ENCODE results near the gene PHETA1.

PHETA1 gene

DNA sequence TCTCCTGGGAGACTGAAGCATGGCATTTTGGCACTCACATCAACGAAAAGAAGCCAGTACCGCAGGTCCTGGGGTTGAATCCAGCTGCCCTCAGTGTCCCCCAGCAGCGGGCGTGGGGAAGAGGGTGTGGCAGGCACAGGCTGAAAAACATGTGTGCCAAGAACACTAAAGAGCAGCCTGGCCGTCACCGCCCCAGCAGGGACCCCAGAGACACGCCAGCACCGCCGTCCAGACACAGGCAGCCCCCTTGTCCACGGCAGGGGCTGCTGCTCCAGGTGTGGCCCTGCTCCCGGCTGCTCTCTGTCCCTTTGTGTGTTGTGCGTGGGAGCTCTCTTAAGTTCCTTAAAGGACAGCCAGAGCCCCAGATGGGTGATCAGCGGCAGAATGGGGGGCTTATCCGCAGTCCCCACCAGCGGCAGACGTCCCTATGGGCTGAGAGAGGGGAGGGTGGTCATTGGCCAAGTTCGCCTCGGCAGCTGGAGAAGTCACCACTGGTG is 556 bp downstream of the PHETA1 start:
- DNase-seq, result no peak

DNA sequence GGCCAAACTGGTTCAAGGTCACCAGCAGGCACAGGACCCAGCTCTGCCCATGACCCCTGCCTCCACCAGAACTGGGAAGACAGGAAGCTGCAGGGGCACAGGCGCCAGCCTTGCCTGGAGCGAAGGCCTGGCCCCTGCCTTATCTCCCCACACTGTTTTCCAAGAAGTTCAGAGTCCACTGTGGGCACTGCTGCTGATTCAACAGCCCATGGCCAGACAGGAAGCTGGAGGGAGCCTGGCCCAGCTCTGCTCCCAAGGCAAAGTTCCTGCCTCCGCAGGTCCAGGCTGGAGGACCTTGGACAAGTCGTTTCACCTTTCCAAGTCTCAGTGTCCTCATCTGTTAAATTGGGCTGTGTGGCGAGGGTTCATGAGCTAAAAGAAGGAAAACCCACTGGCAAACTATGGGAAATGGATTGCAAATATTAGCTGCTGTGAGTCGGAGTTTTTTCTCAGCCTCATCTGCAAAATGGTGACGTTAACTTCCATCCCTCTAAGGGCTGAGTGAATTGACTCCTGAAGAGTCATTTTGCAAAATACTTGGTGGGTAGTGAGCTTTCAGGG is 1.2 kb downstream of the PHETA1 start:
- DNase-seq, result no peak

DNA sequence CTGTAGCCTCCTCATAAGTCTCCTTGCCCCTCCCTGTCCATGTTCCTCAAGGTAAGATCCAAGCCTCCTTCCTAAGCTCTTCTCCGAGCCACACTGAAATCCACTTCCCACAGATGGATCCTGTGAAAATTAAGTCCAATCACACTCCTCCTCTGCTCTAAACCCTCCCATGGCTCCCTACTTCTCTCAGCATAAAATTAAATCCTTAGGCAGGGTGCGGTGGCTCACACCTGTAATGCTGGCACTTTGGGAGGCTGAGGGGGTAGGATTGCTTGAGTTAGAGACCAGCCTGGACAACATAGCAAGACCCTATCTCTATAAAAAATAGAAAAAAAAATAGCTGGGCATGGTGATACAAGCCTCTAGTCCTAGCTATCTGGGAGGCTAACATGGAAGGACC is 2.3 kb downstream of the PHETA1 start:
- no peak for DNase-seq

DNA sequence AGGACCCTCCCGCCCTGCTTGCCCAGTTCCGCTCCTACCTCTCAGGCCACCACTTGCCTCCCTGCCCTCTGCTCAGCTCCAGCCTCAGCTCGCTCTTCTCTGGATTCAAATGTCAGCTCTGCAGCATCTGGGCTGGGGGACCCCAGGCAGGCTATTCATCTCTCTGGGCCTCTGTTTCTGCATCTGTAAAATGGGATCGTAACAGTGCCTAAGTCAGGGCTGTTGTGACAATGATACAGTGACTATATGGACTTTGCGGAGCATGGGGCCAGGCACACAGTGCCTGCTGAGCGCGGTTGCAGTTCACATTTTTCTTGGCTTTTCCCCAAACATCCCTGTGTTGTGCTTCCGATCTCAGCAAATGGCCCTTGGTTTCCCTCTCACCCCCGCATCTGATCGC is 2.8 kb downstream of the PHETA1 start:
- DNase-seq, result no peak

DNA sequence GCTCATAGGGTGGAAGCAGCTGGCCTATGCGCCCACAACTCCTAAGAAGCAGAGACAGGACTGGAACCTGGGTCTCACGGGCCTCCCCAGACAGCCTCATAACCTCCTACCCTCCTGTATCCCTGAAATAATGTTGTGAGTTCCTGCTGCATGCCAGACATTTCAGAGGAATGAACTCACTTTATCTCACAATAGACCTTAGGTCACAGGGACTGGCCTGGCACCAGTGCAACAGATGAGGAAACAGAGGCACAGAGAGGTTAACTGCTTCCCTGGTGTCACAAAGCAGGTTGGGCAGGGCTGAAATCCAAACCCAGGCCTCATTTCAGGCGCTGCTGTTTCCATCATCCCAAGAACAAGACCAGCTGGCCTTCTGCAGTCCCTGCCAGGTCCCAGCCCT is 5.3 kb downstream of the PHETA1 start:
- DNase-seq, result no peak

DNA sequence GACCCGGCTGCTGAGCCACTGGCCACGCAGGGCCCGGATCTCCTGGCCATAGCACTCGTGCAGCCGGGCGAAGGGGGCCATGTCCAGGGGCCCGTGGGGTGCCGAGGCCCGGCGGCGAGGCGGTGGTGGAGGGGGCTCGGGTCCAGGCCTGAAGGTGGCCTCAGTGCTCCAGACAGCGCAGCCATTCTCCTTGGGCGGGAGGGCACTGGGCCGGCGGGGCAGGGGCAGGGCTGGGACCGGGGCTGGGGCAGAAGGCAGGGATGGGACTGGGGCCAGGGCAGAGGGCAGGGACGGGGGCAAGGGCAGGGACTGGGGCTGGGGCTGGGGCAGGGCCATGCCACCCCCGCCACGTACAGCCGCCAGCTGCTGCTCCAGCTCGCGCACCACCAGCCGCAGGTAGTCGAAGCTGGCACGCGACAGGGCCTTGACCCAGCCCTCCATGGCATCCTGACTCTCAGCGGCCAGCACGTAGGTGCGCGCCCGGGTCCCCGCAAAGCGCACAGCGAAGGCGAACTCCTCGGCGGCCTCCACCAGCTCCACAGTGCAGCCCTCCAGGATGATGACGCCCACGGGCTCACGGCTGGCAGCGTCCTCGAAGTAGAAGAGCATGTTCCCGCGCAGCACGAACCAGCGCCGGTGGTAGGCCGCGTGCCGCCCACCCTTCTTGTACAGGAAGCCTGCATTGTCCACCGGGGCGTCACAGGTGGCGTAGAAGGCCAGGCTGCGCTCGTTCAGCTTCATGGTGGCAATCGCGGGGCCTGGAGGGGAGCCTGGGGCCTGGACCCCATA is 6.0 kb downstream of the PHETA1 start:
- DNase-seq, result no peak

DNA sequence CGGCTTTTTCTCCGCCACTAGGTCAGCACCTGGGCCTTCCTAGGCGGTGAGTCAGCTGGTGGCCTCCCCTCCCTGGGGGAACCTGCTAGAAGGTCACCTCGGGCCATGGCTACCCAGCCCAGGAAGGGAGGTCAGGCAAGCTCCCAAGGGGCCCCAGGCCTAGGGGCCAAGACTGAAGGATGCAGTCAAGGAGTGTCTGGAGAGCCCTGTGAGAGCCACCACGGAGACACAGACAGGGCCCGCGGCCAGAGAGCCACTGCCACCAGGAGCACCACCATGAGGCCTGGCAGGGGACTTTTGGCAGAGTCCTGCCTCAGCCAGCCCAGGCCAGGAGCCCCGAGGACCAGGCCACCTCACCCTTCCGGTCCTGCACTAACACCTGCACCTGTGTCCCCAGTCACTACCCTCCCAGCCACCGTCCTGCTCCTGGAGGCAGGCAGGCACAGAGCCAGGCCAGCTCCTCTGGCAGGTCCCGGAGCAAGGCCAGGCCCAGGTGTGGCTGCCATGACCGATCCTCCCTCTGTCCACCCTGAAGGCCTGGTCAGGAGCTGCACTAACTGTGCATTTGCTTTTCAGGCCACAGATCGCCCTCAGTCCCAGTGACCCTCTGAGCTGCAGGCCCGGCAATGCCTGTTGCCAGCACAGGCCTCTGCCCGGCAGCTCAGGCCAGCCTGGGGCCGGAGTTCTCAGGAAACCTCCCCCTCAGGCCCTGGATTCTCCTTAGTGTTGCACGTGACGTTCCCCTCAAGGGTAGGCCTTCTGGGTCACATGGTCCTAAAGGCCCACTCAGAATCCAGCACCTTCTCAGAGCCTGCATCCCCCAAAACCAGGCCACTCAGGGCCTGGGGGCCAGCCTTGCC is 6.9 kb downstream of the PHETA1 start:
- DNase-seq, result no peak

DNA sequence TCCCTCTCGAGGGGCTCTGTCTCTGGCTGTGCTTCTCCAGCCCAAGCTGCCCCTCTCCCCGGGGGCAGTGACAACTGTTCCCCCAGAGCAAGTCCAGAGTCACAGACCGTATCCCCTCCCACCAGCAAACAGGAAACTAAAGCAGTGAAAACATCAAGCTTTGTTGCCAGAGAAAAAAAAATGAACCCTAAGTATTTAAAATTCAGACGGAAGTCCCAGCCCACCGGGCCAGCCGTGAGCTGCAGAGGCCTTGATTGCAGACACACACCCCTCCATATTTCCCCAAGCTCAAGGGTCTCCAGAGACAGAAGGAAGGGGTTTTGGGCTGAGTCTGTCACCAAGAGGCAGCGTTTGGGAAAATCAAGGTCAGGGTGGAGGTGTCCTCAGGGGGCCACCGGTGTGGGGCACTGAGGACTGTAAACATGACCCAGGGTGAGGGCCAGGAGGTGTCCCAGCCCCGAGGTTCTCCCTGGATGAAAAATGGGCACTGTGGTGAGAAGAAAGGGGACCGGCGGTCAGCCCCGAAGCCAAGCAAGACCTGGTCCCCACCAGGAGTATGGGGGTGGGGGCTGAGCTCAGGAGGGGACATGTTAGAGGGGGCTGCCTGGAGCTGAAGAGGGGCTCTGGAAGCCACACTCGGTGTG is 7.7 kb downstream of the PHETA1 start:
- no peak for DNase-seq

DNA sequence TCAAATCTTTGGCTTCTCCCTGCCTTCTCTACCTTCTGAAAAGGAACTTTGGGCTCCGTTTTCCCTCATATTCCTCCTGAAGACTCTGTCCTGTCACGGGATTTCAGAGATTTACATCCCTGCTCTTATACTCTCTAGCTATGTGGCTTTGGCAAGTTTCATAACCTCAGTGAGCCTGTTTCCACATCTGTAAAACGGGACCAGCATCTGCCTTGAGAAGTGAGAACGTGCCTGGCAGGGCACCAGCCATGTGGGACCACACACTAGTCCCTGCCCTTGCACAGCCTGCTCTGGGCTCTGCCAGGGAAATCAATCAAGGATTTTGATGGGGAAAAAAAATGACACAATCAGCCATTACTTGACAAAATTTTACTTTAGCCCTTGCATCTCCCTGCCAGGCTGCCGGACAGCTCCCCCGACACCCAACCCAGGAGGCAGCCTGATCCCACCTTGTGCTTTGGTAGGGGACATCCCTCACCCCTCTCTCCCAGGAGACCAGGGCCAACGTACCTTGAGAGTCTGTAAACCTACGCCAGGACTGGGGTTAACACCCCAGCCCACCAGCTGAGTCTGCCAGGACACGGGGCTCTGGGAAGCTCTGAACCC is 8.5 kb downstream of the PHETA1 start:
- DNase-seq, result no peak

DNA sequence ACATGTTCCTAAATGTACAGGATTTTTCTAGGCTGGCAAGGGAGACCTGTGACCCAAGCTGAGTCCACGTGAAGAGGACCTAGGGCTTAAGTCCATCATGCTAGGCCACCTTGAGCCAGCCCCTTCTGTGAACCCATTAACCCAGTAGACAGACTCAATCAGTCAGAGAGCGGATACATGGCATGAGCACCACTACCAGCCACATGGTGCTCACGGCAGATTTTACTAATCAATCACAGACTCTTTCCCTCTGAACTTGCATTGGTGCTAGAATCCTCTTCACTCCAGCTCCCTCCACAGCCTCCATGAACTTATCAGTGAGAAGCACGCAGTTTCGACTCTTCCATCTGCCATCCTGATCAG is 9.0 kb downstream of the PHETA1 start:
- DNase-seq, result no peak

DNA sequence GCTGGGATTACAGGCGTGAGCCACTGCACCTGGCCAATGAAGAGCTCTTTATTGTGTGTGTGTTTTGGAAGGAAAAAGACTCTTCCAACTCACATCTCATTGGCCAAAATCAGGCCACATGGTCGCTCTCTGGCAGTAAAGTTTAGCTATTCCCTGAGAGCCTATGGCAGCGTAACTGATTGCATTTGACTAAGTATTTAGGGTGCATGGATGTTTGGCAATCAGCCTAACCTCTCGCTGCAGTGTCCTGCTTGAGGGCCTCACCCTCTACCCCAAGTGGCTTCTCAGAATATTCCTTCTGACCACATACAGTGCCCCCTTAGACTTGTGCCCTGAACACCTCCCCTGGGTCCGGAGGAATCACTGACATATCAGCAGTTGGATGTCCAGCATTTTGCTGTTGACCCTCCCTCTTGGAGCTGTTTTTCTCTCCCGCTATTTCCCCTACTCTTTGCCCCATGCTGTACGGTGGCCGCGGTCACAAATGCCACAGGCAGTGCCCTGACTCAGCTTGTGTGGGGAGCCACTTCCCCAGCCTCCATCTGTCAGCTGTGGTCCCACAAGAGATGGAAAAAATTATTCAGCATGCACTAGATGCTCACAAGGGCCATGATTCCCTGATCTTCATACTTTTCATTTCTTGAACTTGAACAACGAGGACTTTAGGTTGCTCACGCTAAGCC is 9.5 kb downstream of the PHETA1 start:
- no peak for DNase-seq

DNA sequence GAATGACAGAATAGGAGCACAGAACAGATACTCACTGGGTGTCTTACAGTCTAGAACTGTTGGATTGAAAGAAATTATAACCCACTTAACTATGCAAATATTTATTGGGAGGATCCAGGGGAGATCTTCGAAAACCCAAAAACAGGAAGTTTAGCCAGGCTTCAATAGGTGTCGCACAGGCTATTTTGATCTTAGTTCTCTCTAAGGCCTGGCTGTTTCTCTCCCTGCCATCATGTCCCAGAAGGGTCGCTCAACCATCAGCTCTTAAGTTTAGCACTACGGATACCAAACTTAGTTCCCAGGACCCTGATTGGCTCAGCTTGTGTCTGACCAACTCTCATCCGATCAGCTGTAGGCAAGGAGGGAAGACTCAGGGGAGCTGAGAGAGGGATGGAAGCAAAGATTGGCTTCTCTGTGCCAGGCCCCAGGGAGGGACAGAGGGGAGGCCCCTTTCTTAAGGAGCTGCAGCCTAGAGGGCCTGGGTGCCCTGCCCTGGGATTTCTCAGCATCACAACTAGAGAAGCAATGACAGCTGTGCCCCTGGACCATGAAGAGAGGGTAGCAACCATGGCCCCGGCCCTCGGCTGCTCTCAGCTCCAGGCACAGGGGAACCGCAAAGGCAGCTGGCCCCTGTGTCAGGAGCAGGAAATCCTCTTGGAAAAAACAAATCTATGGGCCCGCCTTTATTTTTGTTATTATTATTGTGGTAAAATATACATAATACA is 13.5 kb downstream of the PHETA1 start:
- DNase-seq, result no peak

DNA sequence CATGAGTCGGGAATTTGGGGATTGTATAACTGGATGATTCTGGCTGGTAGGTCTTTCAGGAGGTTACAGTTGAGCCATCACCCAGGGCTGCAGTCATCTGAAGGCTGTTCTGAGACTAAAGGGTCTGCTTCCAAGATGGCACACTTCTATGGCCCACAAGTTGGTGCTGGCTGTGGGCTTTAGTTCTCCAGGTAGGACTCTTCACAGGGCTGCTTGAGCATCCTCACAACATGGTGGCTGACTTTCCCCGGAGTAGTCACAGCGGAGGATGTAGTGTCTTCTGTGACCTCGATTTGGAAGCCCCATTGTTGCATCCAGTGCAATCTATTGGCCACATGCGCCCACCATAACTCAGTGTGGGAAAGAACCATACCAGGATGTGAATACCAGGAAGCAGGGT is 14.4 kb downstream of the PHETA1 start:
- DNase-seq, result no peak

DNA sequence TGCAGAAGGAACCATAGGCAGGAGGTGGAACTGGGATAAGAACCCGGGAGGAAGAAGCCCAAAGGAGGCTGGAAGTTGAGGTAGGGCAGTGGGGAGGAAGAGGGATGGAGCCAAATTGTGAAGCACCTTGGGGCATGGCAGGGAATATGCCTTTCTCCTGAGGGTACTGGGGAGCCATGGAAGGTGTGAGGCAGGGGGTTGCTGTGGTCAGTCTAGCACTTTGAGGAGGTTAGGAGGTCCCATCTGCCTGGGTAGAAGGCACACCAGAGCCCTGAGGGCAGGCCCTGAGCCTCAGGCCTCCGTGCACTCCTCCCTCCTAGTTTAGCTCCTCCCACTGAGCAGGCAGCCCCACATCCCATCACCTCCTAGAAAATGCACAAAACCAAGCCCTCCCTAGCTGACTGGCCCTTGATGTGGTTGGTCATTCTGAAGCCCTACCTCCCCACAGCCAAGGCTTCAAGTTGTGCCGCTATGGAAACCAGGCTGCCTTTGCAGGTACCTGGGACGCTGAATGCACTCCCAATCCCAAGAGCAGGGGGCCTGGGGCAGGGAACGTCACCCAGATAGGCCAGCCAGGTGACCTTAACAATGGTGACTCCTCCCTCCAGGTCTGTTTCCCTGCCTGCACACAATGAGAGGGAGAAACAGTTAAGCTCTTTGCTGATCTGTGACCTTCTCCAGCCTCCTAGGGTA is 15.1 kb downstream of the PHETA1 start:
- no peak for DNase-seq

DNA sequence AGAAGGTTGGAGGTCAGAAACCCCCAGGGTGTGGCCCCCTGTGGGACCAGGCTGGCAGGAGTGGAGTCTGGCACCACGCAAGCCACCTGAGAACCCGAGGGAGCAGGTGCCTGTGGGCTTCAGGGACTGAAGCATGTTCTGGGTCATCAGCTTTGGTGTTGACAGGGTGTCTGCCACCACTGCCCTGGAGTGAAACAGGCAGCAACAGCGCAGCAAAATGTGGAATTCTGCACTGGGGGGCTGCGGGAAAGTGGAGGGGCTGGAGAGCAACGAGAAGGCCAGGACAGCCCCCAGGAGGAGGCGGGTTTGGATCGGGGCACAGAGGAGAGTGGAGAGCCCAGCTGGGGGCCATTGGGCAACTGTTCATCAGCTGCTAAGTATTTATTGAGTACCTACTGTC is 15.9 kb downstream of the PHETA1 start:
- DNase-seq, result no peak

DNA sequence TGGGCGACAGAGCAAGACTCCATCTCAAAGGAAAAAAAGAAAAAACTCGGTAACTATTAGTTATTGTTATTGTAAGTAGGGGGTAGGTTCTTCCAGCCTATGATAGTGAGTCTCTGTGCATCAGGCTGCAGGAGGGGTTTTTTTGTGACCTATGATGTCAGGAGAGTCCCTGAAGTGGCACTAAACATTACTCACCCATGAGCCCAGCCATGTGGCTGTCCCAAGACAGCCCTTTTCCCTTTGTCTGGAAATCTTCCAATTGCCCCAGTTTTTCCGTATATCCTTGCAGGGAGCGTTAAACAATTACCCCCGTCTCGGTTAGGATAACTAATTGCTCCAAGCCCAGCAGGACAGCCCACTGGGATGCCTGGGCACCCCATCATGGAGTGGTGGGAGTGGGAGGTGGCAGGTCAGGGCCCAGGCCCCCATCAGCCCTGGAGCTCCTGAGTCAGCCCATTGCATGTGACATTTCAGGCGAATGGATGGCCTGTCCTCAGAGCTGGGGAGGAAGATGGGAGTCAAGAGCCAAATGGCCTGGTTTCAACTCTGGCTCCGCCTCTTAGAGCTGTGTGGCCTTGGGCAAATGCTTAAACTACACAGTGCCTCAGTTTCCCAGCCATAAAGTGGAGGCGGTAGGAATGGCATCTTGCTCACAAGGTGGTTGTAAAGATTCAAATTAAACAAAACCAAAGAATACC is 16.4 kb downstream of the PHETA1 start:
- DNase-seq, result no peak

DNA sequence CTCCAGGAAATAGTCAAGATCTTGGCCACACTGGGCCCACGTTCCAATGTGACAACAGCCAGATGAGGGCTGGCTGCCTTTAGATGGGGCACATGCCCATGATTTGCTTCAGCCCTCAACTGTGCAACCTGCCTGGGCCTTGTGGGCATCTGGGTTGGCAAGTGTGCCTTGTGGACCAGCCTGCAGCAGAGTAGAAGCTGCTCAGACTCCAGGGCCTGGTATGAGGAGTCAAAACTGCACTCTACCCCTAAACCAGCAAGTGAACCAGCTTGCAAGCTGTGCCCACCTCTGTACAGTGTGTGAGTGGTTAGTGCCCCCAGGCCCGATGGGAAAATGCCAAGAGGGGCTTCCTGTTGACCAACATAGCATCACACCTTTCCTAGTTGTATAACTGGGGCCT is 17.9 kb downstream of the PHETA1 start:
- DNase-seq, result no peak

DNA sequence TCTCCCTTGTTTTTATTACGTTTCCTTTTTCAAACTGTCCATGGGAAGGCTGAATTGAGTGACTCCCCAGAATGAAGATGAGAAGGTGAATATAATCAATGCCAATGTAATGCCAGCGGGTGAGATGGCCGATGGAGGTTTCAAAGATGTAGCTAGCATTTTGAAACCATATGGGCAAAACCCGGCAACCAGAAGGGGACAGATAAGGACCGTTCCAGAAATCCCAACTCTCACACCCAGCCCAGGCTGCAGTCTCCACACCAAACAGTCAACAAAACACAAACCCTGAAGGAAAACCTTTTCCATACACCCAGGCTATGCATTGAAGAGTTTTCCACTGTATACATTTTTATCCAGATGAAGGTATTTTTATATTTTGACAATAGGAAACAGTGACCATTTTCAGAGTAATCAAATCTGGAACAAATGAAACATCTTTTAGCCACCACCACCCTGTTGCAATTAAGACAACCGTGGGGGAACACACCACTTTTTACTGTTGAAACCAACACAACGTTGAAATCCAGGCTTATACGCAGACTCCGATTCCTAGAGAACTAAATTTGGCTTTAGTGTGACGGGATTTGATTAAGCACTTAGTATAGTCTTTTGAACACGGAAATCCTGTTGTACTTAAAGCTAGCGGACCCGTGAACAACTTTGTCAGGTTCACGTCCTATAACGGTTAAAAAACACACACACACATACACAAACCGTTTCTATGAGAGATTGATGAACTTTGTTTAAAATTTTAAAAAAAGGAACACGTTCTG is 19.0 kb downstream of the PHETA1 start:
- no peak for DNase-seq

DNA sequence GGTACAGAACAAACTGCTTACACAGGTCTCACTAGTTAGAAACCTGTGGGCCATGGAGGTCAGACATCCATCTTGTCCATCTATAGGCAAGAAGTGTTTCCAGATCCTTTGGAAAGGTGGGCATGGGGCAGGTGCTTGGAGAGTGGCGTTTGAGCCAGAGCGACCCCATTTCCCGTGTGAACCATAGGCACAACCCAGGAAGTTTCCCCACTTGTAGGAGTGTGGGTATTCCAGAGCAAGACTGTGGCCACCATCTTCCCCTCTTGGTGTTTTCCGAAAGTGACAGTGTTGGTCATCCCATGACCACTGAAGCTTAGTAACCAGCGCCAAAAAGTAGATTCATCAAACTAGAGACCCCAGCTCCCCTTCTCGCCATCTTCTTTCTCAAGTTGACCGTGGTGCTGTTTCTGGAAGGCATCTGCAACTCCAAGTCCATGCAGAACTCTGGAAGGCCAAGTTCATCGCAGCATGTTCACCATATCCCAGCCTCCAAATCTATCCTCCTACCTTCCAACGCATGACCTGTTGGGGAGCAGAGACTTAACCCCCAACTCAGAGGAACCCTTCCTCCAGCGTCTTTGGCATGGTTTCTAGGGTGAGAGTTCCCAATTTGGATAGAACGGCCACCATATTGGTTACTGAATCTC is 19.7 kb downstream of the PHETA1 start:
- no peak for DNase-seq
